GM23338 (cell line): ENCODE data around the gene ZCCHC2. TPM values are rescaled to one million over a fixed set of nuclear protein-coding genes. Genes with fewer than 3 reads are reported as not detected.
A peak's percentile ranks its signal among the peaks of the same experiment; 100 is the strongest.

Source experiments
- ATAC-seq: fragments of 200-7000 bp; cut with Tn5 transposase; 3 replicates; pipeline ENCODE4 v1.9.1; 2020
- DNase-seq: peaks from one replicate; pipeline ENCODE4 v3.0.0-alpha.2; 2015; ENCODE audit warnings: low spot score
- H2AFZ ChIP-seq: fragments of 200-600 bp; sonication (generic); 2 replicates; pipeline ENCODE4 v1.8.0; 2016; ENCODE audit warnings: antibody characterized with exemption, mild to moderate bottlenecking, moderate library complexity
- H3F3A ChIP-seq: fragments of 200-600 bp; sonication (generic); replicated peaks from 2 replicates; pipeline ENCODE4 v1.8.0; 2017; ENCODE audit warnings: antibody characterized with exemption, mixed run types, low read depth
- H3K27ac ChIP-seq: fragments of 200-600 bp; sonication (generic); 2 replicates; pipeline ENCODE4 v1.6.1; 2016; ENCODE audit warnings: low read depth
- H3K27me3 ChIP-seq: fragments of 200-600 bp; sonication (generic); 2 replicates; pipeline ENCODE4 v1.8.0; 2016; ENCODE audit warnings: mild to moderate bottlenecking, mixed run types, moderate library complexity; ENCODE audit not compliant: insufficient read depth
- H3K36me3 ChIP-seq: fragments of 200-600 bp; sonication (generic); 2 replicates; pipeline ENCODE4 v1.8.0; 2016; ENCODE audit warnings: mild to moderate bottlenecking; ENCODE audit not compliant: insufficient read depth
- H3K4me1 ChIP-seq: fragments of 200-600 bp; sonication (generic); 2 replicates; pipeline ENCODE4 v1.8.0; 2016; ENCODE audit warnings: mild to moderate bottlenecking, moderate library complexity; ENCODE audit not compliant: insufficient read depth
- H3K4me2 ChIP-seq: fragments of 200-600 bp; sonication (generic); 2 replicates; pipeline ENCODE4 v1.7.1; 2017; ENCODE audit warnings: mixed run types
- H3K4me3 ChIP-seq: fragments of 200-600 bp; sonication (generic); 2 replicates; pipeline ENCODE4 v1.6.1; 2016; ENCODE audit warnings: mixed run types
- H3K79me2 ChIP-seq: fragments of 200-600 bp; sonication (generic); replicated peaks from 2 replicates; pipeline ENCODE4 v1.8.0; 2017; ENCODE audit warnings: mild to moderate bottlenecking; ENCODE audit not compliant: insufficient read depth
- H3K9me2 ChIP-seq: fragments of 200-600 bp; sonication (generic); 2 replicates; pipeline ENCODE4 v1.8.0; 2017; ENCODE audit not compliant: insufficient read depth
- H4K20me1 ChIP-seq: fragments of 200-600 bp; sonication (generic); replicated peaks from 2 replicates; pipeline ENCODE4 v1.8.0; 2017; ENCODE audit warnings: mild to moderate bottlenecking; ENCODE audit not compliant: insufficient read depth
- H3K27ac Mint-ChIP-seq: 2 replicates; pipeline ENCODE4 v1.8.0; 2020; ENCODE audit warnings: inconsistent platforms, mild to moderate bottlenecking, moderate library complexity, mixed read lengths
- H3K27me3 Mint-ChIP-seq: 3 replicates; pipeline ENCODE4 v1.8.0; 2022; ENCODE audit warnings: low read depth, mild to moderate bottlenecking, moderate library complexity, mixed read lengths, inconsistent platforms; ENCODE audit not compliant: insufficient read depth, poor library complexity
- H3K36me3 Mint-ChIP-seq: 3 replicates; pipeline ENCODE4 v1.8.0; 2021; ENCODE audit warnings: low read depth, mild to moderate bottlenecking, inconsistent platforms, moderate library complexity, mixed read lengths
- H3K4me1 Mint-ChIP-seq: 3 replicates; pipeline ENCODE4 v1.8.0; 2020; ENCODE audit warnings: mild to moderate bottlenecking, inconsistent platforms, mixed read lengths
- H3K4me3 Mint-ChIP-seq: 3 replicates; pipeline ENCODE4 v1.8.0; 2021; ENCODE audit warnings: moderate library complexity, mild to moderate bottlenecking, inconsistent platforms, mixed read lengths
- H3K9me3 Mint-ChIP-seq: 3 replicates; pipeline ENCODE4 v1.8.0; 2020; ENCODE audit warnings: moderate library complexity, mild to moderate bottlenecking, inconsistent platforms, mixed read lengths
- CREB1 ChIP-seq: fragments of 250-450 bp; sonication (Bioruptor Pico); IDR thresholded peaks from 2 replicates; pipeline ENCODE4 v1.5.0; 2020; ENCODE audit warnings: low read depth, mild to moderate bottlenecking, moderate library complexity
- CTCF ChIP-seq, 2 experiments: fragments of 200-600 bp in 1 of 2; sonication (generic) in 1 of 2; conservative IDR thresholded peaks; 2 replicates each; pipeline versions ENCODE4 v1.5.1 to v1.6.1; 2016 to 2017; ENCODE audit warnings: antibody characterized with exemption in 2 of 2, low read depth in 2 of 2, mild to moderate bottlenecking in 2 of 2, moderate library complexity in 1 of 2
- ETS1 ChIP-seq: IDR thresholded peaks from 2 replicates; pipeline ENCODE4 v1.6.1; 2016; ENCODE audit warnings: antibody characterized with exemption
- NANOG ChIP-seq: IDR thresholded peaks from 2 replicates; pipeline ENCODE4 v1.6.1; 2016; ENCODE audit warnings: antibody characterized with exemption, borderline replicate concordance
- POLR2AphosphoS5 ChIP-seq: IDR thresholded peaks from 2 replicates; pipeline ENCODE4 v1.6.1; 2016; ENCODE audit warnings: antibody characterized with exemption, low read depth
- REST ChIP-seq: IDR thresholded peaks from one replicate; pipeline ENCODE4 v1.6.1; 2018; ENCODE audit warnings: antibody characterized with exemption; ENCODE audit not compliant: unreplicated experiment
- ZNF114 ChIP-seq: fragments of 250-450 bp; sonication (Bioruptor Pico); IDR thresholded peaks from 2 replicates; pipeline ENCODE4 v1.5.0; 2020; ENCODE audit warnings: mild to moderate bottlenecking, moderate library complexity
- ZNF331 ChIP-seq: fragments of 250-450 bp; sonication (Bioruptor Pico); IDR thresholded peaks from 2 replicates; pipeline ENCODE4 v1.5.0; 2020; ENCODE audit warnings: low read depth, mild to moderate bottlenecking, moderate library complexity
- polyA plus RNA-seq: library from polyadenylated mRNA; unstranded; fragments of >200 nt; fragmentation: Nextera tagmentation; extraction: Ambion mirVana; gene quantifications from 2 replicates; pipeline ENCODE4 v1.2.1, GENCODE V29; 2016
- total RNA-seq: library from RNA; depleted of rRNA; stranded (reverse); fragments of >200 nt; shearing (Covaris generic); gene quantifications from 2 replicates; pipeline ENCODE4 v1.2.3, GENCODE V29; 2014

ZCCHC2 gene
- total and polyA plus RNA-seq, 2 experiments from 2014 or later: 5.4 to 15.4 TPM

- no peak for TF ChIP-seq REST
These were observed 56.2 kb downstream of the ZCCHC2 start (continued) for GRCh38 chr18:62578980-62579511.

- ATAC-seq: no peak
- no peaks in the 10 kb centered on the region for H3K79me2 ChIP-seq
- TF ChIP-seq ETS1 (no peak), NANOG (no peak), ZNF331 (CRISPR knock-in tag) (no peak), REST (no peak), ZNF114 (CRISPR knock-in tag) (no peak), CTCF (conservative IDR thresholded peaks at IDR 0.05; ENCODE audit: low read depth in 2 of 2) (no peak), CREB1 (CRISPR knock-in tag) (no peak), POLR2AphosphoS5 (no peak)
These were observed 60.6 kb downstream of the ZCCHC2 start for GRCh38 chr18:62583376-62583775.

More at GRCh38 chr18:62583376-62583775, 60.6 kb downstream of the ZCCHC2 start:
- peaks cover 6% of the 10 kb centered on the region for H3K27me3 Mint-ChIP-seq
- Histone ChIP-seq H3F3A (no peaks in the 10 kb centered on the region), H4K20me1 (no peaks in the 10 kb centered on the region), H3K4me2 (0 out of 2 replicates have a peak overlapping the region, but pooled peaks have one; percentile 56), H3K4me3 (no peak overlapping the region), H3K4me1 (peaks cover 8% of the 10 kb centered on the region), H3K9me2 (no peaks in the 10 kb centered on the region), H3K27me3 (no peaks in the 10 kb centered on the region), H3K36me3 (no peaks in the 10 kb centered on the region), H3K27ac (no peak overlapping the region), H2AFZ (no peak overlapping the region)
- no peak overlapping the region for H3K27ac Mint-ChIP-seq
- H3K4me3 Mint-ChIP-seq: no peak overlapping the region
- H3K36me3 Mint-ChIP-seq: peaks cover 7% of the 10 kb centered on the region; the same call in 1 of the 3 replicates
- DNase-seq: no peak
- H3K4me1 Mint-ChIP-seq: peaks cover 29% of the 10 kb centered on the region
- no peaks in the 10 kb centered on the region; the same call in 2 of the 3 replicates for H3K9me3 Mint-ChIP-seq
